Ascending aorta (tissue), 2 donors: ENCODE data around the gene C1QTNF5. TPM values are rescaled to one million over a fixed set of nuclear protein-coding genes. Genes with fewer than 3 reads are reported as not detected.

Source experiments
- DNase-seq, 2 donors: peaks; one replicate each; pipeline ENCODE4 v3.0.0-alpha.2; 2019; ENCODE audit warnings: low spot score in 2 of 2
- H3K27ac ChIP-seq, 2 donors: fragments of 200-600 bp; sonication (generic); one replicate each; pipeline ENCODE4 v1.5.1; 2016 to 2017; ENCODE audit warnings: mild to moderate bottlenecking in 1 of 2
- H3K27me3 ChIP-seq: fragments of 200-600 bp; sonication (generic); one replicate; pipeline ENCODE4 v1.5.1; 2017
- H3K36me3 ChIP-seq, 2 donors: fragments of 200-600 bp; sonication (generic); one replicate each; pipeline ENCODE4 v1.5.1; 2016
- H3K4me1 ChIP-seq, 2 donors: fragments of 200-600 bp; sonication (generic); one replicate each; pipeline ENCODE4 v1.5.1; 2016 to 2017; ENCODE audit warnings: mild to moderate bottlenecking in 1 of 2
- H3K4me3 ChIP-seq, 2 donors: fragments of 200-600 bp; sonication (generic); one replicate each; pipeline ENCODE4 v1.5.1; 2016 to 2017; ENCODE audit warnings: mild to moderate bottlenecking in 1 of 2
- H3K9me3 ChIP-seq, 2 donors: fragments of 200-600 bp; sonication (generic); one replicate each; pipeline ENCODE4 v1.5.1; 2016
- intact Hi-C: fragments of 100-400 bp; cut with DNase I; formaldehyde crosslinking; loops from one replicate; pipeline ENCODE4 v1.15.1; 2023
- total RNA-seq: library from RNA; depleted of rRNA; stranded (reverse); fragments of >200 nt; gene quantifications from one replicate; pipeline ENCODE4 v1.1.0, GENCODE V29; 2016
- TF ChIP-seq, protein P1 (sequence below), 3 experiments: fragments of 200-600 bp in 2 of 3; fragments of 450-650 bp in 1 of 3; sonication (generic) in 2 of 3; IDR thresholded peaks; one replicate each; pipeline ENCODE4 v1.5.1; 2016 to 2019; ENCODE audit warnings: antibody characterized with exemption in 3 of 3, mild to moderate bottlenecking in 1 of 3, moderate library complexity in 1 of 3

The C1QTNF5 gene
- total RNA-seq, 1 donor from 2014 or later, result 95.8 TPM

DNA sequence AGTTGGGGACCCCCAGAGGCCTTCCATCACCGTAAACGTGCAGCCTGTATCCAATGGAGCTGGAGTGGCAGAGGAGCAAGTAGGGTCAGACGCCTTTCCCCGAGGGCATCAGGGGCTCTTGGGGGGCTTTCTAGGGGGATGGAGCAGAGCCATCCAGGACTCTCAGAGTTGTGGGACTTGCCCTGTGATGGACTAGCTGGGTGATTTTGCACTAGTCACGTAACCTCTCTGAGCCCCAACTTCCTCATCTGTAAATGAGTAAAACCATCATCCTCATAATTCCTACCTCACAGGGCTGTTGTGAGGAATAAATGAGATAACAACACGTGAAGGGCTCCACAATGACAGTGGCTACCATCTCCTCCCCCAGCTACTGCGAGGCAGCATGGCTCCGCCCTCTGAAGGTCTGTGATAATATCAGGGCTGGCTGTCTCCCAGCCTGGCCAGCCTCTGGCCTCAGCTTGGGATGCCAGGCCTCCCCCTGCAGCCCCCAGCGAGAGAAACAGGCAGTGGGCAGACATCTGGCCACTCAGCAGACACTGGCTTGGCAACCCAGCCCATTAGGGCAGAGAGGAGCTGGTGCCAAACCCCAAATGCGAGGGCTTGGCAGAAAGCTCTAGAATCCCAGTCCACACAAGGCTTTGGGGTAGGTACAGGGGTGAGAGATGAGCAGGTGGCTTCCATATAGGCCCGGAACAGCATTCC is 34.1 kb upstream of the C1QTNF5 start:
- peak in 1 of 2 donors; percentile 54 for DNase-seq
- intact Hi-C loops, result loop anchor here (1.0 kb wide), 1 partner anchor 18 kb away; no protein-coding TSS in a partner anchor
- TF ChIP-seq, protein P1, sequence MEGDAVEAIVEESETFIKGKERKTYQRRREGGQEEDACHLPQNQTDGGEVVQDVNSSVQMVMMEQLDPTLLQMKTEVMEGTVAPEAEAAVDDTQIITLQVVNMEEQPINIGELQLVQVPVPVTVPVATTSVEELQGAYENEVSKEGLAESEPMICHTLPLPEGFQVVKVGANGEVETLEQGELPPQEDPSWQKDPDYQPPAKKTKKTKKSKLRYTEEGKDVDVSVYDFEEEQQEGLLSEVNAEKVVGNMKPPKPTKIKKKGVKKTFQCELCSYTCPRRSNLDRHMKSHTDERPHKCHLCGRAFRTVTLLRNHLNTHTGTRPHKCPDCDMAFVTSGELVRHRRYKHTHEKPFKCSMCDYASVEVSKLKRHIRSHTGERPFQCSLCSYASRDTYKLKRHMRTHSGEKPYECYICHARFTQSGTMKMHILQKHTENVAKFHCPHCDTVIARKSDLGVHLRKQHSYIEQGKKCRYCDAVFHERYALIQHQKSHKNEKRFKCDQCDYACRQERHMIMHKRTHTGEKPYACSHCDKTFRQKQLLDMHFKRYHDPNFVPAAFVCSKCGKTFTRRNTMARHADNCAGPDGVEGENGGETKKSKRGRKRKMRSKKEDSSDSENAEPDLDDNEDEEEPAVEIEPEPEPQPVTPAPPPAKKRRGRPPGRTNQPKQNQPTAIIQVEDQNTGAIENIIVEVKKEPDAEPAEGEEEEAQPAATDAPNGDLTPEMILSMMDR (IDR thresholded peaks at IDR 0.05), result no peak
- H3K4me1 ChIP-seq, result peaks cover 5 to 15% of the 10 kb centered on the region in 2 donors
- no peaks in the 10 kb centered on the region for H3K27me3 ChIP-seq
- no peaks in the 10 kb centered on the region for H3K9me3 ChIP-seq
- peak overlapping the region in 1 of 2 donors; percentile 62 for H3K27ac ChIP-seq
- H3K36me3 ChIP-seq, result no peaks in the 10 kb centered on the region
- H3K4me3 ChIP-seq, result no peak overlapping the region

DNA sequence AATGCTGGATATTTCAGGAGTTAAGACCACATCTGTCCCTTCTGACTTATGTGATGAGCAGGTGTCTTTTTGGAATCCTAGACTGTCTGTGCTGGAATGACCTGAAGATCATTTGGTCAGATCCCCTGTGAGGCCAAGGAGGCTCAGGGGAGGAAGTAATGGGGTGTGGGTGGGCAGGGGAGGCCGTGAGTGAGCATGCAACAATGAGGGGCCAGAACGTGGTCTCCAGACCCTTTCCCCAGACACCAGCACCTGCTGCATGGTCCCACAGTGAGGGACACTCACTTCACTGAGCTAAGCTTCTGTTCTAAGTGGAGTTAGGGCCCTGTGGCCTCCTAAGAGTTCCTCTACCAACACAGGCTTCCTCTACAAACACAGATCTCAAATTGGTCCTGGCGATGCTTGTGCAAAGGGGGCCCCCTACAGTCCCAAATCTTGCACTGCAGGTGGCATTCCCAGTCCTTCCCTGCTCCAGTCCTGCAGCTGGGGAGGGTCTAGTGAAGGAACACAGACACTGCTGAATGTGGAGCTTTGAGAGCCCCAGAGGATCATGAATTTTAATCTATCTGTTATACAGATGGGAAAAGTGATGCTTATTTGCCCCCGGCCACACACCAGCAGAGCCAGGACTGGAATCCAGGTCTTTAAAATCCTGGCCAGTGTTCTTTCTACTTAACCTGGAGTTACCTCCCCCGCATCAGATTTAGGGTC is 33.4 kb upstream of the C1QTNF5 start:
- Histone ChIP-seq H3K27me3 (no peaks in the 10 kb centered on the region), H3K4me1 (peaks cover 5 to 15% of the 10 kb centered on the region in 2 donors), H3K27ac (no peak overlapping the region), H3K4me3 (no peak overlapping the region), H3K9me3 (no peaks in the 10 kb centered on the region), H3K36me3 (no peaks in the 10 kb centered on the region)
- TF ChIP-seq, protein P1 (IDR thresholded peaks at IDR 0.05), result peak; percentile 82 to 85 (median 84)
- intact Hi-C loops, result loop anchor here (1.0 kb wide), 1 partner anchor 18 kb away; no protein-coding TSS in a partner anchor
- DNase-seq, result peak in 1 of 2 donors; percentile 89

DNA sequence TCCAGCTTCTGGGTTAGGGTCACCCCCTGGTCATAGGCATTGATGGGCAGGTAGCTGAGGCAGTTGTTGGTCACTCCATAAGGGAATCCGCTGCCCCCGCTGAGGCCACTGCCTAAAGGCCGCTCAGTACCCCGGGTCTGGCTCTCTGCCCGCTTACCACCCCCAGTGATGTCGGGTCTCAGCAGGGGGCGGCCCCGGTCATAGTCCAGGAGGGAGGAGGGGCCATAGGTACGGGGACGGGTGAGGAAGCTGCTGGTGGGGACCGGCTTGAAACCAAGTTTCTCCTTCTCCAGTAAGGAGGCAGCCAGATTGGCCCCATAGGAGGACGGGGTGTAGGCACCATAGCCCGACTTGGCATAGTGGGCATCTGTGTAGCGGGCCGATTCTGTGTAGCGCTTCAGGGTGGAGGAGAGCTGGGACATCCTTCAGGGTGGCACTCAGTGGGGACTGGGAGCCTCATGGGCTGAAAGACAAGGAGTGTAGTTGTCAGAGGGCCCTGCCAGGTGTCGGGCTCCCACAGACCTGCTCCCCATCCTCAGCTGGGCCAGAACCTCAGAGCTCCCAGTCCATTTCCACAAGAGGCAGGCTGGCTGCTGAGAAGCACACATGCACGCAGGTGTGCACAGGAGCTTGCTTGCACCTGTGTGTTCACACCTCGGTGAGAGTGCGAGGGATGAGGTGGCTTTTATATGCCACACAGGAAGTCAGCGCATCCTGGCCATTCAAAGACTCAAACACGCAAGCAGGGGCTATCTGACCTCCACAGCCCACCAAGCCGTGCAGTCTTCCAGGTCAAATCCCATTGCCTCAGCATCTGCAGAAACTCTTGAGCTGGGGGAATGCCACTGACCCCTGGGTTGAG is 32.6 kb upstream of the C1QTNF5 start:
- peaks cover 5 to 15% of the 10 kb centered on the region in 2 donors for H3K4me1 ChIP-seq
- H3K27ac ChIP-seq, result no peak overlapping the region
- H3K27me3 ChIP-seq, result no peaks in the 10 kb centered on the region
- no peak overlapping the region for H3K4me3 ChIP-seq
- intact Hi-C loops, result no loop called here
- TF ChIP-seq, protein P1 (IDR thresholded peaks at IDR 0.05), result no peak
- DNase-seq, result peak in 1 of 2 donors; percentile 43
- no peaks in the 10 kb centered on the region for H3K36me3 ChIP-seq
- no peaks in the 10 kb centered on the region for H3K9me3 ChIP-seq

DNA sequence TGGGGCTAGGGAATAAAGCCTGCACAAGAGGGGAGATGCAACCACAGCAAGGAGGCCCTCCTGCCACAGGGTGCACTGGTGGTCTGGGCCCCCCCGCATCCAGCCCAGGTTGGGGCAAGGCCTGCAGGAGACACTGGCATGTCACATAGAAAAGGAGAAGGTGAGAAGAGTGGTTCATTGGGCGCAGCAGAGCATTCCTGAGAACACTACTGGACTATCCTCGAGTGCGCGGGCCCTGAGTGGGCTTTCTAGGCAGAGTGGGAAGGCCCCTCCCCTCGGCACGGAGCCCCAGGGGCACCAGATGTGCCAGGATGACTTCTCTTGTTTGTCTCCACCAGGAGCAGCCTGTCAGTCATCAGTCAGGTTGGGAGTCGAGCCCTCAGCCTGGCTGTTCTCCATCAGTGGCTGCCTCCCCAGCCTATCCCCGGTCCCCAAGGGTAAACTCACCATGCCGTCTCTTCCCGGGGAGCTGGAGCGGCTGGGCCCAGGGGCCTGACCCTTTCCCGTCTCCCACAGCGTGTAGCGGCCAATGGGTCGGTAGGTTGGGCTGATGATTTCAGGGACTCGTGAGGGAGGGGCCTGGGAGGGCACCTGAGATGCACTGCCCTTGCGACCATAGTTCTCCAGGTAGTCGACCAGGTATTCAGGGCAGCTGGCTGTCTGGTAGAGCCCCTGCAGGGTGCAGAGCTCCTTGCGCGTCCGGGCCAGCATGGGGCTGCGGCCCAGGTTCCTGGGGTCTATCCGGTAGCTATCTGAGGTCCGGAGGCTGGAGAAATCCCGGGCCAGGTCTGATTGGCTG is 31.8 kb upstream of the C1QTNF5 start:
- intact Hi-C loops, result no loop called here

More for the DNA sequence above, 31.8 kb upstream of the C1QTNF5 start:
- DNase-seq, result peak in 1 of 2 donors; percentile 61
- Histone ChIP-seq H3K27me3 (no peaks in the 10 kb centered on the region), H3K4me3 (no peak overlapping the region), H3K4me1 (peaks cover 5 to 15% of the 10 kb centered on the region in 2 donors), H3K9me3 (no peaks in the 10 kb centered on the region), H3K27ac (no peak overlapping the region), H3K36me3 (no peaks in the 10 kb centered on the region)
- TF ChIP-seq, protein P1 (IDR thresholded peaks at IDR 0.05), result no peak
